Fibroblast of lung (primary cell): ENCODE data around the gene KCTD16. TPM values are rescaled to one million over a fixed set of nuclear protein-coding genes. Genes with fewer than 3 reads are reported as not detected.

Experiments used
- DNase-seq, 2 donors: peaks; one replicate each; pipeline versions ENCODE4 v3.0.0 to v3.0.0-alpha.2; 2010; ENCODE audit warnings: low read depth in 2 of 2
- H2AFZ ChIP-seq: 2 replicates; pipeline ENCODE4 v1.5.1; 2012; ENCODE audit warnings: low read length, control low read depth, inconsistent platforms
- H3K27ac ChIP-seq: 2 replicates; pipeline ENCODE4 v1.5.1; 2011; ENCODE audit warnings: low read length, control low read depth; ENCODE audit not compliant: insufficient read depth
- H3K27me3 ChIP-seq: 2 replicates; pipeline ENCODE4 v1.5.1; 2011; ENCODE audit warnings: mild to moderate bottlenecking, low read length; ENCODE audit not compliant: control insufficient read depth, insufficient read depth
- H3K36me3 ChIP-seq: 2 replicates; pipeline ENCODE4 v1.5.1; 2011; ENCODE audit warnings: low read length; ENCODE audit not compliant: control insufficient read depth, insufficient read depth
- H3K4me1 ChIP-seq: 2 replicates; pipeline ENCODE4 v1.5.1; 2011; ENCODE audit warnings: low read length; ENCODE audit not compliant: control insufficient read depth, insufficient read depth; ENCODE audit errors: extremely low read depth
- H3K4me2 ChIP-seq: 2 replicates; pipeline ENCODE4 v1.5.1; 2011; ENCODE audit warnings: low read length, control low read depth; ENCODE audit not compliant: insufficient read depth; ENCODE audit errors: extremely low read depth
- H3K4me3 ChIP-seq, 4 experiments: fragments of 200-600 bp in 1 of 4; sonication (generic) in 1 of 4; replicated peaks in 1 of 4; 2 replicates each; pipeline ENCODE4 v1.5.1; 2011 to 2016; ENCODE audit warnings: low read length in 4 of 4, low read depth in 3 of 4, mild to moderate bottlenecking in 3 of 4, control low read depth in 2 of 4, inconsistent platforms in 1 of 4, mixed read lengths in 1 of 4; ENCODE audit not compliant: insufficient read depth in 1 of 4; ENCODE audit errors: control extremely low read depth in 1 of 4
- H3K79me2 ChIP-seq: 2 replicates; pipeline ENCODE4 v1.5.1; 2012; ENCODE audit warnings: mild to moderate bottlenecking, low read length, inconsistent platforms; ENCODE audit not compliant: control insufficient read depth, insufficient read depth
- H3K9ac ChIP-seq: 2 replicates; pipeline ENCODE4 v1.5.1; 2011; ENCODE audit warnings: mild to moderate bottlenecking, low read length, control low read depth; ENCODE audit not compliant: insufficient read depth
- H3K9me3 ChIP-seq: 2 replicates; pipeline ENCODE4 v1.5.1; 2012; ENCODE audit warnings: low read depth, low read length; ENCODE audit not compliant: control insufficient read depth, insufficient read depth
- H4K20me1 ChIP-seq: 2 replicates; pipeline ENCODE4 v1.5.1; 2011; ENCODE audit warnings: low read length; ENCODE audit not compliant: control insufficient read depth, insufficient read depth; ENCODE audit errors: extremely low read depth
- EZH2 ChIP-seq: IDR thresholded peaks from 2 replicates; pipeline ENCODE4 v1.5.1; 2012; ENCODE audit warnings: low read length, control low read depth, mild to moderate bottlenecking; ENCODE audit errors: missing control alignments
- polyA plus RNA-seq, 2 donors: library from polyadenylated mRNA; depleted of rRNA in 1 of 2; stranded (reverse) in 1 of 2; unstranded in 1 of 2; fragments of >200 nt; gene quantifications; 2 replicates each; pipeline ENCODE4 v1.2.1, GENCODE V29; 2011 to 2012; ENCODE audit warnings: missing spikeins in 1 of 2
- total RNA-seq: library from RNA; depleted of rRNA; stranded (reverse); fragments of >200 nt; gene quantifications from 2 replicates; pipeline ENCODE4 v1.2.1, GENCODE V29; 2014
- TF ChIP-seq, protein P1 (sequence below), 2 donors: IDR thresholded peaks in 1 of 2; conservative IDR thresholded peaks in 1 of 2; 1 replicate in 1 of 2; 2 replicates in 1 of 2; pipeline ENCODE4 v1.5.1; 2011 to 2012; ENCODE audit warnings: low read length in 2 of 2, control low read depth in 1 of 2, inconsistent platforms in 1 of 2, low read depth in 1 of 2, mild to moderate bottlenecking in 1 of 2

KCTD16 gene
- total and polyA plus RNA-seq, 2 donors (not counting 1 experiment from before 2014, with no cell fraction given) = 0.32 to 1.2 TPM

DNA sequence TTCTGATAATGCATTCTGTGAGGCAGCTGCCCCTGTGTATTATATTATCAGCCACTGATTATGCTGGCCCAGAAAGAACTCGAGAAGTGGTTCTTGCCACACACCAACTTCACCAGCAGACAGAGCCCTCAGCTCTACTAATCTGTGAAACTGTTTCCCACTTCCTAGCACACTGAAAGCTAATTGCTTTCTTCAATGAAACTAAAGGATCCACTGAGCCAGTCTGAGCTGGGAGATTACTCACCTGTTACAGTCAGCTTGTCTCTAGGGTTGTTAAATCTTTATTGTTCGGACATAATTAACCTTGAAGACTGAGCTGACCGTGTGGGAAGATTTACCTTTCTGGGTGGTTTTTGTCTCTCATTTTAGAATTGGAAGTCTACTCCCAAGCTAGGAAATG is 263.2 kb downstream of the KCTD16 start:
- no peaks in the 10 kb centered on the region for H3K79me2 ChIP-seq
- no peaks in the 10 kb centered on the region for H3K4me1 ChIP-seq
- TF ChIP-seq EZH2 = no peak
- TF ChIP-seq, protein P1, sequence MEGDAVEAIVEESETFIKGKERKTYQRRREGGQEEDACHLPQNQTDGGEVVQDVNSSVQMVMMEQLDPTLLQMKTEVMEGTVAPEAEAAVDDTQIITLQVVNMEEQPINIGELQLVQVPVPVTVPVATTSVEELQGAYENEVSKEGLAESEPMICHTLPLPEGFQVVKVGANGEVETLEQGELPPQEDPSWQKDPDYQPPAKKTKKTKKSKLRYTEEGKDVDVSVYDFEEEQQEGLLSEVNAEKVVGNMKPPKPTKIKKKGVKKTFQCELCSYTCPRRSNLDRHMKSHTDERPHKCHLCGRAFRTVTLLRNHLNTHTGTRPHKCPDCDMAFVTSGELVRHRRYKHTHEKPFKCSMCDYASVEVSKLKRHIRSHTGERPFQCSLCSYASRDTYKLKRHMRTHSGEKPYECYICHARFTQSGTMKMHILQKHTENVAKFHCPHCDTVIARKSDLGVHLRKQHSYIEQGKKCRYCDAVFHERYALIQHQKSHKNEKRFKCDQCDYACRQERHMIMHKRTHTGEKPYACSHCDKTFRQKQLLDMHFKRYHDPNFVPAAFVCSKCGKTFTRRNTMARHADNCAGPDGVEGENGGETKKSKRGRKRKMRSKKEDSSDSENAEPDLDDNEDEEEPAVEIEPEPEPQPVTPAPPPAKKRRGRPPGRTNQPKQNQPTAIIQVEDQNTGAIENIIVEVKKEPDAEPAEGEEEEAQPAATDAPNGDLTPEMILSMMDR (conservative IDR thresholded peaks at IDR 0.05 in 1 of 2, IDR thresholded peaks at IDR 0.05 in 1 of 2; ENCODE audit: low read depth in 1 of 2, low read length in 2 of 2) = no peak
- no peaks in the 10 kb centered on the region for H4K20me1 ChIP-seq
- H3K9me3 ChIP-seq = no peaks in the 10 kb centered on the region
- H3K27me3 ChIP-seq = no peaks in the 10 kb centered on the region
- no peak overlapping the region for H3K9ac ChIP-seq
- no peak overlapping the region for H3K4me2 ChIP-seq
- no peaks in the 10 kb centered on the region for H3K36me3 ChIP-seq
- H3K27ac ChIP-seq = no peak overlapping the region
- H3K4me3 ChIP-seq = no peak overlapping the region
- DNase-seq = no peak
- no peak overlapping the region for H2AFZ ChIP-seq

DNA sequence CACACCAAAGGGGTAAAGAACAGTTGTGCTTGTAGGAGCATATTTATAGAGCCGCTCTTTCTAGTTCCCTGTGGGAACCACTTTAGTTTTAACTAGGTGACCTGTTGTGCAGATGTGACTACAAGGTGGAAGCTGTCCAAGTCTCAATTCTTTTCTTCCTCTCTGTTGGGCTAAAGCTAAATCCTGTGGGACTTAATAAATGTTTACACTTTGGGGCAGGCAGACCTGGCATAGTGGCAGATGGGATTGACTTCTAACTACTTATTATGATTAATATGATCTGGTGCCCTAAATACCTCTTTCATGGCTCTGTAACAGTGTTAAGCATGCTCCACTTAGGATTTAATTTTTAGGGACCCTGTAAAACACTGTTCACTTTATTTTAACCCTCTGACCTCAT is 265.3 kb downstream of the KCTD16 start:
- DNase-seq = no peak
- Histone ChIP-seq H3K27me3 (no peaks in the 10 kb centered on the region), H3K79me2 (no peaks in the 10 kb centered on the region), H3K27ac (no peak overlapping the region), H2AFZ (no peak overlapping the region), H3K4me2 (no peak overlapping the region), H3K4me1 (no peaks in the 10 kb centered on the region), H4K20me1 (no peaks in the 10 kb centered on the region), H3K9me3 (no peaks in the 10 kb centered on the region), H3K4me3 (no peak overlapping the region), H3K36me3 (no peaks in the 10 kb centered on the region), H3K9ac (no peak overlapping the region)
- TF ChIP-seq, protein P1 (conservative IDR thresholded peaks at IDR 0.05 in 1 of 2, IDR thresholded peaks at IDR 0.05 in 1 of 2; ENCODE audit: low read depth in 1 of 2, low read length in 2 of 2) = no peak
- no peak for TF ChIP-seq EZH2

DNA sequence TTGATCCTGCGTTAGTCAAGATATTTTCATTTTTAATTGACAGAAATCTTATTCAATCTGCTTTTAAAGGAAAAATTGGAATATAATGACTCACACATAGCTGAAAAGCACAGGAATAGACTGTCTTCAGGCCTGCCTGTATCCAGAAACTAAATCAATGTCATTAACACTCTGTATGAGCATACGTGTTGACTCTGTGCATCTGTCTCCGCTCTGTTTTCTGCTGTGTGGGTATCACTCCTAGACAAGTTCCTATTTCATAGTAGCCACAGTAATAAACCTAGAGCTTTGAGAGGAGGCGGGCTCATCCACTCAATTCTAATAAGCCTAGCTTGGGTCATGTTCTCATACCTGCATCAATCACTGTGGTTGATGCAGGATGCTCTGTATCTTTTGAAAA is 267.6 kb downstream of the KCTD16 start:
- no peaks in the 10 kb centered on the region for H3K27me3 ChIP-seq
- no peak overlapping the region for H3K4me3 ChIP-seq
- no peak overlapping the region for H3K27ac ChIP-seq
- H3K4me2 ChIP-seq = no peak overlapping the region
- H3K36me3 ChIP-seq = no peaks in the 10 kb centered on the region
- no peak for DNase-seq
- no peaks in the 10 kb centered on the region for H4K20me1 ChIP-seq
- no peaks in the 10 kb centered on the region for H3K4me1 ChIP-seq
- TF ChIP-seq EZH2 = no peak
- TF ChIP-seq, protein P1 (conservative IDR thresholded peaks at IDR 0.05 in 1 of 2, IDR thresholded peaks at IDR 0.05 in 1 of 2; ENCODE audit: low read depth in 1 of 2, low read length in 2 of 2) = no peak
- H3K79me2 ChIP-seq = no peaks in the 10 kb centered on the region
- no peaks in the 10 kb centered on the region for H3K9me3 ChIP-seq
- no peak overlapping the region for H3K9ac ChIP-seq
- H2AFZ ChIP-seq = no peak overlapping the region
